H9 (cell line): ENCODE data around the gene MYO10. TPM values are rescaled to one million over a fixed set of nuclear protein-coding genes. Genes with fewer than 3 reads are reported as not detected.

Source experiments
- DNase-seq: peaks from one replicate; pipeline ENCODE4 v3.0.0-alpha.2; 2017
- H2AFZ ChIP-seq: one replicate; pipeline ENCODE4 v1.6.1; 2013; ENCODE audit warnings: mild to moderate bottlenecking, low read length, control low read depth, moderate library complexity
- H2AK5ac ChIP-seq: 2 replicates; pipeline ENCODE4 v1.6.1; 2013; ENCODE audit warnings: low read length, control low read depth, mixed read lengths; ENCODE audit not compliant: insufficient read length
- H2BK120ac ChIP-seq: one replicate; pipeline ENCODE4 v1.6.1; 2013; ENCODE audit warnings: low read depth, mild to moderate bottlenecking, low read length, control low read depth, inconsistent platforms; ENCODE audit not compliant: poor library complexity, severe bottlenecking
- H2BK12ac ChIP-seq: 2 replicates; pipeline ENCODE4 v1.6.1; 2013; ENCODE audit warnings: low read length, control low read depth, mixed read lengths, low read depth; ENCODE audit not compliant: insufficient read length
- H2BK15ac ChIP-seq: 2 replicates; pipeline ENCODE4 v1.6.1; 2013; ENCODE audit warnings: low read depth, low read length, control low read depth
- H2BK20ac ChIP-seq: one replicate; pipeline ENCODE4 v1.6.1; 2013; ENCODE audit warnings: low read depth, mild to moderate bottlenecking, low read length, control low read depth, inconsistent platforms; ENCODE audit not compliant: poor library complexity, severe bottlenecking
- H2BK5ac ChIP-seq: 2 replicates; pipeline ENCODE4 v1.6.1; 2013; ENCODE audit warnings: low read length, control low read depth, mixed read lengths; ENCODE audit not compliant: insufficient read length
- H3K14ac ChIP-seq: 2 replicates; pipeline ENCODE4 v1.6.1; 2013; ENCODE audit warnings: low read length, control low read depth; ENCODE audit not compliant: insufficient read depth
- H3K18ac ChIP-seq: 2 replicates; pipeline ENCODE4 v1.6.1; 2013; ENCODE audit warnings: low read depth, mild to moderate bottlenecking, mixed read lengths, low read length, control low read depth; ENCODE audit not compliant: insufficient read length
- H3K23ac ChIP-seq: 2 replicates; pipeline ENCODE4 v1.6.1; 2013; ENCODE audit warnings: low read length, control low read depth, mixed read lengths, low read depth; ENCODE audit not compliant: insufficient read length
- H3K23me2 ChIP-seq: 2 replicates; pipeline ENCODE4 v1.6.1; 2013; ENCODE audit warnings: low read depth, mild to moderate bottlenecking, mixed read lengths, low read length, control low read depth; ENCODE audit not compliant: insufficient read length, poor library complexity, severe bottlenecking
- H3K27ac ChIP-seq: 2 replicates; pipeline ENCODE4 v1.5.1; 2013; ENCODE audit warnings: low read length, control low read depth, mixed read lengths, low read depth; ENCODE audit not compliant: insufficient read length
- H3K27me3 ChIP-seq: 2 replicates; pipeline ENCODE4 v1.6.1; 2013; ENCODE audit warnings: low read length, control low read depth, inconsistent platforms; ENCODE audit not compliant: insufficient read depth
- H3K4ac ChIP-seq: 2 replicates; pipeline ENCODE4 v1.6.1; 2013; ENCODE audit warnings: low read depth, mild to moderate bottlenecking, control low read depth, inconsistent platforms, low read length, moderate library complexity
- H3K4me1 ChIP-seq: 2 replicates; pipeline ENCODE4 v1.6.1; 2013; ENCODE audit warnings: low read length, control low read depth, inconsistent platforms; ENCODE audit not compliant: insufficient read depth
- H3K4me2 ChIP-seq: 2 replicates; pipeline ENCODE4 v1.6.1; 2013; ENCODE audit warnings: low read length, control low read depth, mixed read lengths; ENCODE audit not compliant: insufficient read length, insufficient read depth
- H3K56ac ChIP-seq: 2 replicates; pipeline ENCODE4 v1.6.1; 2013; ENCODE audit warnings: low read depth, mild to moderate bottlenecking, mixed read lengths, low read length, control low read depth; ENCODE audit not compliant: insufficient read length
- H3K79me1 ChIP-seq: 2 replicates; pipeline ENCODE4 v1.6.1; 2013; ENCODE audit warnings: low read depth, mild to moderate bottlenecking, moderate library complexity, low read length, control low read depth, inconsistent platforms; ENCODE audit not compliant: insufficient read depth, poor library complexity, severe bottlenecking
- H3K79me2 ChIP-seq: 2 replicates; pipeline ENCODE4 v1.6.1; 2013; ENCODE audit warnings: low read length, control low read depth, inconsistent platforms; ENCODE audit not compliant: insufficient read depth
- H3K9ac ChIP-seq: 2 replicates; pipeline ENCODE4 v1.6.1; 2013; ENCODE audit warnings: low read length, control low read depth, mixed read lengths; ENCODE audit not compliant: insufficient read length; ENCODE audit errors: extremely low read depth
- H3K9me3 ChIP-seq: one replicate; pipeline ENCODE4 v1.6.1; 2013; ENCODE audit warnings: low read depth, low read length, inconsistent platforms; ENCODE audit not compliant: control insufficient read depth
- H3T11ph ChIP-seq: one replicate; pipeline ENCODE4 v1.6.1; 2013; ENCODE audit warnings: mild to moderate bottlenecking, low read length, control low read depth, inconsistent platforms
- H4K20me1 ChIP-seq: one replicate; pipeline ENCODE4 v1.6.1; 2013; ENCODE audit not compliant: control insufficient read depth, insufficient read length, insufficient read depth
- H4K5ac ChIP-seq: 2 replicates; pipeline ENCODE4 v1.6.1; 2013; ENCODE audit warnings: low read depth, mild to moderate bottlenecking, mixed read lengths, low read length, control low read depth; ENCODE audit not compliant: insufficient read length
- H4K8ac ChIP-seq: replicated peaks from 2 replicates; pipeline ENCODE4 v1.6.1; 2013; ENCODE audit warnings: low read length, control low read depth, mixed read lengths, low read depth; ENCODE audit not compliant: insufficient read length
- H4K91ac ChIP-seq: 2 replicates; pipeline ENCODE4 v1.6.1; 2013; ENCODE audit warnings: low read depth, mild to moderate bottlenecking, moderate library complexity, mixed read lengths, low read length, control low read depth; ENCODE audit not compliant: insufficient read length
- H3K27ac Mint-ChIP-seq, 3 experiments: 2 replicates in 2 of 3; 3 replicates in 1 of 3; pipeline ENCODE4 v1.8.0; 2020 to 2021; ENCODE audit warnings: mixed read lengths in 3 of 3, mild to moderate bottlenecking in 1 of 3, moderate library complexity in 1 of 3
- H3K27me3 Mint-ChIP-seq: 2 replicates; pipeline ENCODE4 v1.8.0; 2021; ENCODE audit warnings: low read depth, mild to moderate bottlenecking, moderate library complexity, mixed read lengths
- H3K36me3 Mint-ChIP-seq, 3 experiments: 2 replicates in 2 of 3; 3 replicates in 1 of 3; pipeline ENCODE4 v1.8.0; 2020 to 2021; ENCODE audit warnings: low read depth in 3 of 3, mixed read lengths in 3 of 3; ENCODE audit not compliant: insufficient read depth in 1 of 3
- H3K4me1 Mint-ChIP-seq, 2 experiments: 2 replicates each; pipeline ENCODE4 v1.8.0; 2020; ENCODE audit warnings: mixed read lengths in 2 of 2
- H3K4me3 Mint-ChIP-seq, 2 experiments: 2 replicates in 1 of 2; 3 replicates in 1 of 2; pipeline ENCODE4 v1.8.0; 2020 to 2021; ENCODE audit warnings: mild to moderate bottlenecking in 2 of 2, mixed read lengths in 2 of 2, moderate library complexity in 1 of 2
- H3K9me3 Mint-ChIP-seq, 2 experiments: 2 replicates in 1 of 2; 3 replicates in 1 of 2; pipeline ENCODE4 v1.8.0; 2020; ENCODE audit warnings: mild to moderate bottlenecking in 2 of 2, mixed read lengths in 2 of 2, moderate library complexity in 1 of 2
- WGBS: extraction: QIAGEN DNeasy Blood & Tissue Kit; methylation state at CpG from one replicate; pipeline ENCODE4 v1.1.7; 2013; ENCODE audit warnings: missing lambda C conversion rate, low lambda C conversion rate, mixed read lengths; ENCODE audit not compliant: insufficient read length; ENCODE audit errors: extremely low coverage; 5-methylcytosine and 5-hydroxymethylcytosine counted together
- total RNA-seq: library from RNA; stranded (reverse); gene quantifications from 2 replicates; pipeline ENCODE4 v1.2.1, GENCODE V29; 2021
- TF ChIP-seq, protein P1 (sequence below): fragments of 200-600 bp; sonication (generic); conservative IDR thresholded peaks from 3 replicates; pipeline ENCODE4 v1.8.0; 2021; ENCODE audit warnings: antibody characterized with exemption, mild to moderate bottlenecking

Gene MYO10
- total RNA-seq, 1 experiment from 2014 or later: 127 TPM

DNA sequence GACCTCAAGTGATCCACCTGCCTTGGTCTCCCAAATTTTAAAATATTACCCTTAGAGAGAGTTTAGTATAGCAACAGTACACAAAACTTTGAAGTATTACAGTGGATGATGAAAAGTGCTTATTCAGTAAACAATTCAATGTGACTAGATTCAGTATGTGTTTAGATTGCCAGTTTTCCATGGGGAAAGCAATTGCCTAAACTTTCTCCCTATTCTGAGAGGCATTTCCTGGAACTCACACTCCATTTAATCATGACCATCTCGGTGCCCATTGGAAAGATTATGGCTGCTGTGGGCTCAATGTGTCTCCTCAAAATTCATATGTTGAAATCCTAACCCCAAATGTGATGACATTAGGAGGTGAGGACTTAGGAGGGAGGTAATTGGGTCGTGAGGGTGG lies 38.9 kb upstream of the MYO10 start:
- no peak overlapping the region for H2BK5ac ChIP-seq
- H2AFZ ChIP-seq: no peak overlapping the region
- no peak overlapping the region for H4K5ac ChIP-seq
- Mint-ChIP-seq H3K4me3 (no peak overlapping the region), H3K4me1 (peaks cover 4 to 9% of the 10 kb centered on the region in 2 experiments), H3K9me3 (0 out of 5 replicates have a peak, but pooled peaks cover 0 to 2% of the 10 kb centered on the region in 2 experiments), H3K27me3 (no peaks in the 10 kb centered on the region), H3K27ac (no peak overlapping the region), H3K36me3 (no peaks in the 10 kb centered on the region)
- H2BK12ac ChIP-seq: no peak overlapping the region
- no peak overlapping the region for H2BK15ac ChIP-seq
- no peak overlapping the region for H4K8ac ChIP-seq
- no peaks in the 10 kb centered on the region for H3K79me2 ChIP-seq
- no peak overlapping the region for H3K14ac ChIP-seq
- H2AK5ac ChIP-seq: no peak overlapping the region
- no peak overlapping the region for H3K4ac ChIP-seq
- TF ChIP-seq, protein P1, sequence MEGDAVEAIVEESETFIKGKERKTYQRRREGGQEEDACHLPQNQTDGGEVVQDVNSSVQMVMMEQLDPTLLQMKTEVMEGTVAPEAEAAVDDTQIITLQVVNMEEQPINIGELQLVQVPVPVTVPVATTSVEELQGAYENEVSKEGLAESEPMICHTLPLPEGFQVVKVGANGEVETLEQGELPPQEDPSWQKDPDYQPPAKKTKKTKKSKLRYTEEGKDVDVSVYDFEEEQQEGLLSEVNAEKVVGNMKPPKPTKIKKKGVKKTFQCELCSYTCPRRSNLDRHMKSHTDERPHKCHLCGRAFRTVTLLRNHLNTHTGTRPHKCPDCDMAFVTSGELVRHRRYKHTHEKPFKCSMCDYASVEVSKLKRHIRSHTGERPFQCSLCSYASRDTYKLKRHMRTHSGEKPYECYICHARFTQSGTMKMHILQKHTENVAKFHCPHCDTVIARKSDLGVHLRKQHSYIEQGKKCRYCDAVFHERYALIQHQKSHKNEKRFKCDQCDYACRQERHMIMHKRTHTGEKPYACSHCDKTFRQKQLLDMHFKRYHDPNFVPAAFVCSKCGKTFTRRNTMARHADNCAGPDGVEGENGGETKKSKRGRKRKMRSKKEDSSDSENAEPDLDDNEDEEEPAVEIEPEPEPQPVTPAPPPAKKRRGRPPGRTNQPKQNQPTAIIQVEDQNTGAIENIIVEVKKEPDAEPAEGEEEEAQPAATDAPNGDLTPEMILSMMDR: no peak
- no peaks in the 10 kb centered on the region for H3K9me3 ChIP-seq
- no peaks in the 10 kb centered on the region for H4K20me1 ChIP-seq
- H3K18ac ChIP-seq: no peak overlapping the region
- H3K23me2 ChIP-seq: no peaks in the 10 kb centered on the region
- no peak overlapping the region for H3K4me2 ChIP-seq
- no peak overlapping the region for H2BK120ac ChIP-seq
- no peaks in the 10 kb centered on the region for H3K79me1 ChIP-seq
- H3K56ac ChIP-seq: no peak overlapping the region
- H3K9ac ChIP-seq: no peak overlapping the region
- H3T11ph ChIP-seq: no peak overlapping the region
- H2BK20ac ChIP-seq: no peak overlapping the region
- no peak overlapping the region for H4K91ac ChIP-seq
- no peaks in the 10 kb centered on the region for H3K27me3 ChIP-seq
- no peak for DNase-seq
- no peak overlapping the region for H3K23ac ChIP-seq
- no peaks in the 10 kb centered on the region for H3K4me1 ChIP-seq
- no peak overlapping the region for H3K27ac ChIP-seq
- WGBS: no CpG with 5 or more reads among the region's 2 CpGs
